ENCODE results near the gene PPP1R11.
"Not testable (repeated sequence)": the region's sequence is repeated elsewhere in the genome, so short reads cannot be mapped to it uniquely, and the experiment has no call there.

PPP1R11 gene

DNA sequence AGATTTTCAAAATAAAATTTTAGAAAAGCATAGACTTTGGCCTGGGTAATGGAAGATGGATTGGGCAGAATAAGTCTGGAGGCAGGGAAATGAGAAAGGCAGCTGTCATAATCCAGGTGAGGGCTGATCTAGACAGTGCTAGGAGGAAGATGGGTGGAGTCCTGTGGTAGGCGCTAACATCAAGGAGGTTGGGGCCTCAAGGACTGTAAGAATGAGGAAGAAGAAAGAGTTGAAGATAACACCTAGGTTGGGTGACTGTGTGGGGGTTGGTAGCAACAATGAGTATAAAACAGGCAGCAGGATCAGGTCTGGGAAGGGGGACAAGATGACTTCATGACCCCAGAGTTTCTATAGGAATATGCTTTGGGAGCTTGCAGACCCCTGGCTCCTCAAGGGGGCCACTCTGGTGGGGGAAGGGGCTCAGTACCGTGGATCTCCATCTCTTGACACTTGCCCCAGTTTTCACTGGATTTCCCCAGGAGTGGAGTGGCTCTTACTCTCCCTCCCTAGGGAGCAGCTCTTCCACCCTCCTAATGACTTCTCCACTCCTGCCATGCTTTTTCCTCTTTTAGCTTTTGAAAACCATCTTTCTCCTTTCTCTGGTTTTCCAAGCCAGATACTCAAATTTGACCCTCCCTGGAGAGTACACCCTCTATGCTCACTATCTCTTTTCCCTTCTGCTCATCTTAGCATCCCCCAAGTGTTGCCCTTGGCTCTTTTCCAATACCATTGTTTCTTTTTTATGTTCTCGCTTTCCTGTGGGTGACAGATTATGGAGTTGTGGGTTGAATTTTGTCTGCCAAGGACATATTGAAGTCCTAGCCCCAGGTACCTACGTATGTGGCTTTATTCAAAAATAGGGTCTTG lies 31.1 kb downstream of the PPP1R11 start:
- DNase-seq (ENCODE audit: low spot score), result no peak
- FAIRE-seq, result no peak

DNA sequence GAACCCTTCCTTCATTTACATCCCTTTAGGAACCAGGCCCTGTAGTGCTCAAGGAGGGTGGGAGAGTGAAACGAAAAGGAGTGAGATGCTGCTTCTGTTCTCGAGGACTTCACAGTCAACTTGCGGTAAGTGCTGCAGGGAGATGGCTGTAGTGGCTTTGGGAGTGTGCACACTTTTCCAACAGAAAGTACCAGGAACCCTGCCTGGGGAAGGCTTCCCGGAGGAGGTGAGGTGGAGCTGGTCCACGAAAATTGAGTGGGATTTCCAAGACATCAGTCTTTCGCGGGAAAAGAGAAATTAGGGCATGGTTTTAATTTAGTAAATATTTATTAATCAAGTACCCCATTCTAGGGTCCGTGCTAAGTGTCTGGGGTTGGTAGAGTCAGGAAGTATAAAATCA lies 33.2 kb downstream of the PPP1R11 start:
- DNase-seq (ENCODE audit: low spot score), result no peak
- no peak for FAIRE-seq

DNA sequence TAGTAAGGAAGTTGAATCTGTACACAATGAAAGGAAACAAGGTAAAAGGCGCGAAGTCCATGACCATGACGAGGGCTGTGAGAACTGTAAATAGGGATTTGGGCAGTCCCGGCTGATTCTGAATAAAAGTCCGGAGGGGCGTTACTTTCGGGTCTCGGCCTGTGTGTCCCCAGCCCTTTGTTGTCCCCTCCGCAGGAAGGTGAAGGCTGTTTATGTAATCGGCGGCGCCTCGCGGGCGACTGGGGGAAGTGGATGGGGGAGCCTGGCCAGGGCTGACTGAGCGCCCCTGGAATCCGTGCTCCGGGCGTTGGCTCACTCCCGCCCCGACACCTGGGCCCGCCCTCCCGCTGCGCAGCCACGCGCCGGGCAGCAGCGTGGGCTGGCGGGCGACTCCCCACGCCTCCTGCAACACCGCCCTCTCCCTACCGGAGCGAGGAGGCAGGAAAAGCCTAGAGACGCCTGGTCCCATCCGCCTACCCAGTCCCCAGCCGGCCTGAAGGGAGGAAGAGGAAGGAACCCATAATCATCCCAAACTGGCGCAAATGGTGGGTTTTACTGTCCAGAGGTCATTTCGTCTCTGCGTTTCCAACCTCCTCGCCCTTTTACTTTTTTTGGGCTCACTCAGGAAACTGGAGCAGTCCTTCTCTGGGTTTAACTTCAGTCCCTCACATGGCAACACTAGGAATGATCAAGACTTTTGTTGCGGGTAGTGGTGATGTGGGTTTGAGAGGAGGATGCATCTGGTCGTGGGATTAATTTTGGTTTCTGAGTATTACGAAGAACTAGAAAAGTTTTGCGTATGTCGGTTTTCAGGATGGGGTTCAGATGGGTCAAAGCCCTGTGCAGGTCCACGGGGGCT lies 33.8 kb downstream of the PPP1R11 start:
- DNase-seq (ENCODE audit: low spot score) (no peak), FAIRE-seq (no peak)

DNA sequence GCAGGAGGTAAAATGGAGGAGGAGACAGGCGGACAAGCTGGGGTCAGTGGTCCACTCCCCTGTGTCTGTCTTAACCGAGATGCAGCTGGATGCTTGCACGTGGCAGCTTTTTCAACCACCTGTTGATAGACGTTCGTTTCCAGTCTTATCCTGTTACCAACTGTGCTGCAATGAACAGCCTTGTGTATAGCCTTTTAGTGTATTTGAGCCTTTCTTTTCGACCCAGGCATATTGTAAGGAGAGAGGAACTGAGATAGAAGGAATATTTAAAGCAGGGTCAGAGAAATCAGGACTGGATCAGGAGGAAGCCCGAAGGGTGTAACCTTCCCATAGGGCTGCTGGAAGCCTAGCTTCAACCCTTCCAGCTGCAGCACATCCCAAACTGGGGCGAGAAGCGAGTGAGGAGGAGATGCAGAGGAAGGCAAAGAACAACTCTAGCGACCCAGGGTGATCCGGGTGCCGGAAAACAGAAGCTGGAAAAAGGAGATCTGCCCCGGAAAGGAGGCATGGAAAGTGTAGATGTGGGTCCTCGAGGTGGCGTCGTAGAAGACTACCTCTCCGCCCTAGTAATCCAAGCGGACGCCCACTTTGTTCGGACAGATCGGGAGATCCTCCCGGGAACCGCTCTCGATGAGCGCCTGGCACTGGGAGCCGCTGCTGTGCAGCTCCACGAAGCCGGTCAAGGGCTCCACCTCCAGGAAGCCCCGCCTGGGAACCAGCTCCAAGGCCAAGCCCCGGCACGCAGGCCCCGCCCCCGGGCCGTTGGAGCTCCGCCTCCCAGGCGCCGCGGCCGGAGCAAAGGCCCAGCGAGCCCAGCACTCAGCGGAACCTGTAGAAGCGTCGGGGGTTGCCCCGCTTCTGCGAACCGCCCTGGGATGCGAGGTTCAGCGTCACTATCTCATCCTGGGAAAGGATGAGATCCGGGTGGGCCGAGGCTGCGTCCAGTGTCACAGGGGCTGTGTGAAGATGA lies 34.7 kb downstream of the PPP1R11 start:
- DNase-seq (ENCODE audit: low spot score) (peak; percentile 65), FAIRE-seq (no peak)

DNA sequence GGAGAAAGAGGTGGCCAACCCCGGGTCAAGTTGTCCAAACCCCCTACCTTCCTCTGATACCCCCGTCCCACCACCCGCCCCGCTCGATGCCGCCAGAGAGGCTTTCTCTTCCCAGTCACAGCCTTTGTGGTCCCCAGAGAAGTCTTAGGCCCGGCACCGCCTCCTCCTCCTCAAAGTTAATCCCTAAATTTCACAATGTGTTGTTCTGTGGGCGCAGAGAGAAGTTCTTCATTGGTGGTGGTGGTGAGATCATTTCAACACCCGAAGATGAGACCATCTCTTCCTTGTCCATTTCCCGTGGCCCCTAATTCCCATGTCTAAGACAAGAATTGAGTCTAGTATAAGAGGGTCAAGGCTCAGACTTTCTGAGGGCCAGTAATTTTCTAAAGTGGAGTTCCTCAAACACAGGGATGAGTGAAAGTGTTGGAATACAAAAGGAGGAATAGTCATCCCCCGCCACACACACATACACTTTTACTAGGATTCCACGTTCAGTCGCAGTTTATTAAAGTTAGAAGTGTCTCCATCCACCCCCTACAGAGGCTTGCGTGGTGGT lies 35.5 kb downstream of the PPP1R11 start:
- DNase-seq (ENCODE audit: low spot score) (no peak), FAIRE-seq (no peak)

DNA sequence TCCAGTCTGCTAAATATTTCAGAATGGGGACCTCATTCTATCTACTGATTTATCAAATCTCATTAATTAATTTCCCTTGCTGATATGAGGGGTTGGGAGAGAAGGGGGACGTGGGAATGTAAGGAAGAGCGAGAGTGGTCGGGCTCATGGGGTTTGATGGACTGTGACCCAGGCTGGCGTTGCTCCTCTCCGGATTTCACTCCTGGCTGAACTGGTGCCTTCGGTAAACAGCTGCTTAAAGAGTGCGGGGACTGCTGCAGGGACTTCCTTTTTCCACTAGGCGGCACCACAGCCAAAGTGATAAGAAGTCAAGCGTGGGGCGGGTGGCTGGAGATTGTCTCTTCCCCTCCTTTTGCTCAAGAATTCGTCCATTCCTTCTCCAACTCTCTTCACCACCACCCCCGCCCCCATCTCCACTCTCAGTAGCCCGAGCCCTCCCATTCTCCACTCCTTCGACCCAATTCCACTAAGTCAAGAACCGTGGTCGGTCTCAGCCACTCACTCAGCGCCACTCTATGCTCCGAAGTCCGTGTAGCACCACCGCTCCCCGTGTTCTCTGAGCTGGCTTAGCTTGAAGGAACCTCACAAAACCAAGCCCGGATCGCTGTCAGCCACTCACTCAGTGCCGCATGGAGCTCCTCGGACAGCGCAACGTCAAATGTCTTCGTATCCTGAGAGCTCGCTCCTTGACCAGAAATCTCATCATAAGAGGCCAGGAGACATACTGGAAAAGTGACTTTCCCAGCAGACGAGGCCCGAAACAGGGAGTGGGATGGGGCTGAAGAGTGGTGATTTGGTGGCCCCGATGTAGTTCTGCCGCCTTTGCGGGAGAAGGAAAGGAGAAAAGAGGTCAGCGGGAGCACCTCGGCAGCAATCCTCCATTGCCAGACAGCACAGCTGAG lies 36.2 kb downstream of the PPP1R11 start:
- DNase-seq (ENCODE audit: low spot score) (peak; percentile 64), FAIRE-seq (no peak)

DNA sequence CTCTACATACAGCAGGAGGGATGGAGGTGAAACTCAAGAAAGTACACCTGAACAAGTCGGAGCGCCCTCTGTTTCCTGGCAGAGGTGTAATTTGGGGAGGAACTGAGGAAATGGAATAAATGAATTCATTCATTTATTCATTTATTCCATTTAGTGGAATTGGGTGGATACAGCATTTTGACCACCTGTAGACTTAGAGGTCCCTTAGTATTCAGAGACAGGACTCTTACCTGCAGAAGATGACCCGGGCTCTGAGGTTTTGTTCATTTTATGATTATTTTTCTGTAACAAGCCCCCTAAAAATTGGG lies 36.8 kb downstream of the PPP1R11 start:
- no peak for DNase-seq (ENCODE audit: low spot score)
- no peak for FAIRE-seq

DNA sequence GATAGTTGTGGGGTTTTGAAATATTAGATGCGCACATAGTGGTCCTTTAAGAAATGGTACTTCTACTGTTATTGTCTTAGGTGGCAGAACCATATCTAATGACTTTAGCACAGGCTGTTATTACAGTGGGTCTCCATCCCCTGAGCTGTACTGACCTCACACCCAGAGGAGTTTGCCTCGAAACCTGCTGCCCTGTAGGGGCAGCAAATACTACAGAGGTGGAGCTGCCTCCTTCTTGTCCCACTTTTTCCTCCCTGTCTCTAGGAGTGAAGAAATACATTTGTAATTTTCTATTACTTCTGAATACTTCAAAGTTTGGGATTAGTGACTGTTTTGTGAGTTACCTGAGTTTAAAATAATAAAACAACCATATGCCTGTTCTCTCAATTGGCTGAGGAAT lies 37.7 kb downstream of the PPP1R11 start:
- FAIRE-seq (no peak), DNase-seq (ENCODE audit: low spot score) (no peak)

DNA sequence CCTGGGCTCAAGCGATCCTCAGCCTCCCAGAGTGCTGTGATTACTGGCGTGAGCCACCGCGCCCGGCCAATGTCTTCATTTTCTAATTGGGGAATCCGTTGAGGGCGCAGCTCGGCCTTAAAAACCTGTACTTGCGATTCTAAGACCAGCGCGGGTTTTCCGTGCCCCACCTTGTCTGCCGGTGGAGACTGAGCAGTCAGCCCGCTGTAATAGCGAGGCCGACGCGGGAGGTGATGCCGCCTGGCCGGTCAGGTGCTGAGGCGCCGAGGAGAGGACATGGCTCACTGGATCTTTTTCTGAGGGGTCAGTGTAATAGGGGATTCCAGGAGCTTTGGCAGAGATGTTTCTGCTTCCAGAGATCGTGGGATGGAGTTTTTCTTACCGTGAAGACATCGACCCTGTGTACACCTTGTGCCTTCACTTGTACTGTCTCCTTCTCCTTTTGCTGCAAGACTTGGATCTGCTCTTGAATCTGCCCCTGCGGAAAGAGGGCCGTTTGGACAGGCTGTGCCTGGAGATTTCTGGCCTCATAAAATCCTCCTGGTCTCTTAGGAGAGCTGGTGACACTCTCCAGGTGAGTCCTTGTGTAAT lies 44.4 kb downstream of the PPP1R11 start:
- no peak for FAIRE-seq
- no peak for DNase-seq (ENCODE audit: low spot score)

DNA sequence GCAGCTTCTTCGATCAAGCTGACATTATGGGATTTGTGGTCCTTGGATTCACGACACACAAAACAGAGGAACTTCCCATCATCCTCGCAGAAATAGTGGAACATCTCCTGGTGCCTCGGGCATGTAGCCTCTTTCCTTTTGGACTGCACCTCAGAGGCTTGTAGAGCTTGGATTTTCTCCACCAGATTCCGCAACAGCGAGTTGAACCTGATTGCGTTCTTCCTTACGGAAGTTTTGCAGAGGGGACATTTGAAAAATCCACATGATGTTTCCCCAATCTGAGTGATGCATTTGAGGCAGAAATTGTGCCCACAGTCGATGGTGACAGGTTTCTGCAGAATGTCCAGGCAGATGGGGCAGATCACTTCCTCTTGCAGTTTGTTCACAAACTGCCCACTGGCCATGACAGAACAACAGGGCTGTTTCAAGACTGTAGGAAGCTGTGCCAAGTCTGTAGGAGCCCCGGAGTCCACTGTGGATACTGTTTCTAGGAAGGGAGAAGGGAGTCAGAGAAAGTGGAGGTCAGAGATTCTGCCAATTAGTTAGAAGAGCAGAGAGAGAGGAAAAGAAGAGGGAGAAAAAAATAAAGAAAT lies 45.5 kb downstream of the PPP1R11 start:
- FAIRE-seq, result no peak

DNA sequence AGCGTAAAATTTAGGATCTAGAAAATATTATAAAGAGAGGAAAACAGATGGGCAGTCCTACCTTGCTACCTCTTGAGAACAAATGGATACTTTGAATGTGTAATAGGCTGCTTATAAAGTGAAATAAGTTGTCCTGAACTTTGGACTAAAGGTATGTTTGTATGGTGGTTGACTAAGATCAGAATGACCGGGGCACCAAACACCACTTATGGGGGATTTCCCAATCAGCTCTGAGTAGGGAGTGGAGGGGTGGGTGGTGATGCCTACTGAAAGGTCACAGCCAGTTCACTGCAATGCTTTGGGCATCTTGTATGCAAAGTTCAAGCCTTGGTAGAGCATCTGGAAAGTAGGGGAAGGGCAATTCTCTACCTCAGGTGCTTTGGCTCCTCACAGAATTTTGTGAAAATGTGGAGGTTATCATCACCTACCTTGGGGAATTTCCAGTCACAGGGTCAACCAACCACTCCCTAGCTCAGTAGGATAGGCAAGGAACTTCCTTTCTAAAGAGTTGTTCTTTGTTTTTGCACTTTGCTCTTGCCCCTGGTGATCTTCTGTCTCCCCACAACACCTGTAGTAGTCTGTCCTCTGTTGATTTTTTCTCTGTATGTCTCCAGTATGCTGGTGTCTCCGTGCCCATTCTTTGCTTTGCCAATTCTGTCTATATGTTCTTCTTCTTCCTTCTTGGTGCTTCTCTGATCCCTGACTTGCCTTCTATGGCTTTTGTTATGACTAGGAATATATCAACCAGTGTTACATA lies 46.2 kb downstream of the PPP1R11 start, which contains the start of gene TRIM31:
TRIM31 (minus strand) TSS at position 88 of the 757 bp plus-strand sequence. CDS start 285 bp downstream, outside the sequence.
- no peak for FAIRE-seq
- DNase-seq (ENCODE audit: low spot score), result peak; percentile 21

More for the DNA sequence above, 45.5 kb downstream of the PPP1R11 start:
- no peak for DNase-seq (ENCODE audit: low spot score)

DNA sequence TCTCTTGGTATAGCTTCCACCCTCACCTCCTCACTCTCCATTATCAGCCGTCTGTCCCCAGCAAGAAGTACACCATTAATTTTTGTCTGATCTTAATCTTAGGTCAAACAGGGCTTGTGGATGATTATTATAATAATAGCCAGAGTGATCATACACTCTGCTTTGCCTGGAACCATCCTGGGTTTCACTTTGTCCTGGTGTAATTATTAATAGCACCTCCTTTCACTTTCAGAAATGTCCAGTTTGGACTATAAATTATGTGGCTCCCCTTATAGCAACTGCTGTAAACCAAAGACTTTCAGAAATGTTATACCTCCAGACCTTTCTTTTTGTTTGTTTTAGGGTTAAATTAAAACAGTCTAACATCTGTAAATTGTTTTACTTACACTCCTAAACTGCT lies 46.8 kb downstream of the PPP1R11 start:
- FAIRE-seq, result no peak
- DNase-seq (ENCODE audit: low spot score), result no peak

DNA sequence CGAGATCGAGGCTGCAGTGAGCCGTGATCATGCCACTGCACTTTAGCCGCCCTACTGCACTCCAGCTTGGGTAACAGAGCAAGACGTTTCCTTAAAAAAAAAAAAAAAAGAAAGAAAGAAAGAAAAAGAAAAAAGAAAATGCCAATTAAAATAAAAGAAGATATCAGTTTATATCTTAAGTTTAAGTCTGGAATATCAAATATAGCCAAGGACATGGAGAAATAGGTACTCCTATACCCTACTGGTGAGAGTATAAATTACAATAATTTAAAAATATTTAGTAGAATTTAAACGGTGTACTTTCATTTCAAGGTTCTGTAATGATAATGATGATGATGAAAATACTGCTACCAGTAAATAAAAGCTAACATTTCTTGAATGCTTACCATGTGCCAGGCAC lies 49.7 kb downstream of the PPP1R11 start:
- FAIRE-seq, result no peak
- DNase-seq (ENCODE audit: low spot score), result no peak

DNA sequence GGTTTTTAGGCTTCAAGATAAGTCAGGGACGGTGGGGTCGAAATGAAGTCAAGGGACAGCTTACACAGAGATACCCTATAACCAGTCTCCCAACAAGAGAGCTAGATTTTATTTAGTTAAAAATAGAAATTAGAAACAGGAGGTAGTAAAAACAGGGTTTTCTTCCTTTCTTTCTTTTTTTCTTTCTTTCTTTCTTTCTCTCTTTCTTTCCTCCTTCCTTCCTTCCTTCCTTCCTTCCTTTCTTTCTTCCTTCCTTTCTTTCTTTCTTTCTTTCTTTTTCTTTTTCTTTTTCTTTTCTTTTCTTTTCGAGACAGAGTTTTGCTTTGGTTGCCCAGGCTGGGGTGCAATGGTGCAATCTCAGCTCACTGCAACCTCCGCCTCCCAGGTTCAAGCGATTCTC lies 51.7 kb downstream of the PPP1R11 start:
- not testable (repeated sequence) for DNase-seq (ENCODE audit: low spot score); FAIRE-seq

All from RCC 7860 (cell line).